ENCODE measurements around the gene IRF5. TPM values are rescaled to one million over a fixed set of nuclear protein-coding genes. Genes with fewer than 3 reads are reported as not detected.

The IRF5 gene
- total and polyA plus RNA-seq, 7 donors, result 0.44 to 1.6 (median 1.2) TPM

GRCh38 chr7:128899392-128899791 lies 38.3 kb upstream of the IRF5 start:
- DNase-seq (no peak), ATAC-seq (no peak)
- Histone ChIP-seq H3K4me1 (no peaks in the 10 kb centered on the region), H3K9me3 (peaks cover 9% of the 10 kb centered on the region), H3K27me3 (ENCODE audit: insufficient read depth in 3 of 3, low read length in 2 of 3) (no peaks in the 10 kb centered on the region), H3K4me3 (no peak overlapping the region), H3K36me3 (ENCODE audit: insufficient read depth in 1 of 2, low read depth in 1 of 2) (no peaks in the 10 kb centered on the region), H3K27ac (no peak overlapping the region)
- intact Hi-C loops (cut with DNase I), result no loop called here
- TF ChIP-seq CTCF (IDR thresholded peaks at IDR 0.05), result no peak

GRCh38 chr7:128900237-128900636 lies 37.5 kb upstream of the IRF5 start:
- Histone ChIP-seq H3K9me3 (peaks cover 9% of the 10 kb centered on the region), H3K36me3 (ENCODE audit: insufficient read depth in 1 of 2, low read depth in 1 of 2) (no peaks in the 10 kb centered on the region), H3K4me3 (no peak overlapping the region), H3K27me3 (ENCODE audit: insufficient read depth in 3 of 3, low read length in 2 of 3) (no peaks in the 10 kb centered on the region), H3K27ac (no peak overlapping the region), H3K4me1 (no peaks in the 10 kb centered on the region)
- no peak for TF ChIP-seq CTCF (IDR thresholded peaks at IDR 0.05)
- no peak for ATAC-seq
- DNase-seq, result no peak
- WGBS, 3 donors, result 51 to 58% (median 58%) methylated on average over 1 of the region's 1 CpG
- intact Hi-C loops (cut with DNase I), result no loop called here

GRCh38 chr7:128902761-128903585 lies 34.8 kb upstream of the IRF5 start:
- peak in 1 of 4 donors; percentile 7 for ATAC-seq
- 77 to 84% (median 82%) methylated on average over 12 of the region's 12 CpGs for WGBS, 3 donors

GRCh38 chr7:128903621-128904361 lies 33.9 kb upstream of the IRF5 start:
- 76 to 86% (median 81%) methylated on average over 13 to 14 of the region's 14 CpGs for WGBS, 3 donors
- Histone ChIP-seq H3K27ac (no peak overlapping the region), H3K4me3 (no peak overlapping the region), H3K4me1 (no peaks in the 10 kb centered on the region), H3K36me3 (ENCODE audit: insufficient read depth in 1 of 2, low read depth in 1 of 2) (no peaks in the 10 kb centered on the region), H3K9me3 (peaks cover 9% of the 10 kb centered on the region), H3K27me3 (ENCODE audit: insufficient read depth in 3 of 3, low read length in 2 of 3) (peaks cover 0 to 21% (median 7%) of the 10 kb centered on the region in 3 donors)
- intact Hi-C loops (cut with DNase I), result loop anchor here in 1 of 2 donors (2.0 kb wide), 1 partner anchor 187 kb away; no protein-coding TSS in a partner anchor
- DNase-seq (no peak), ATAC-seq (peak in 2 of 4 donors; percentile 13 to 26)
- no peak for TF ChIP-seq CTCF (IDR thresholded peaks at IDR 0.05)

More at GRCh38 chr7:128902761-128903585, 34.8 kb upstream of the IRF5 start:
- DNase-seq, result no peak
- Histone ChIP-seq H3K27ac (no peak overlapping the region), H3K27me3 (ENCODE audit: insufficient read depth in 3 of 3, low read length in 2 of 3) (peaks cover 0 to 15% (median 5%) of the 10 kb centered on the region in 3 donors), H3K36me3 (ENCODE audit: insufficient read depth in 1 of 2, low read depth in 1 of 2) (no peaks in the 10 kb centered on the region), H3K4me3 (no peak overlapping the region), H3K9me3 (peaks cover 9% of the 10 kb centered on the region), H3K4me1 (no peaks in the 10 kb centered on the region)
- intact Hi-C loops (cut with DNase I), result no loop called here
- no peak for TF ChIP-seq CTCF (IDR thresholded peaks at IDR 0.05)
